NCI-H345 treated with DMSO at 0.1 percent for 48 hours (cell line): ENCODE data around the gene ACOT13.
"Not testable (repeated sequence)": the region's sequence is repeated elsewhere in the genome, so short reads cannot be mapped to it uniquely, and the experiment has no call there.

ENCODE experiments used
- DNase-seq: peaks from one replicate; lab custom pipeline; 2025; ENCODE audit not compliant: unreplicated experiment; lab: John Stamatoyannopoulos, UW

ACOT13 gene

DNA sequence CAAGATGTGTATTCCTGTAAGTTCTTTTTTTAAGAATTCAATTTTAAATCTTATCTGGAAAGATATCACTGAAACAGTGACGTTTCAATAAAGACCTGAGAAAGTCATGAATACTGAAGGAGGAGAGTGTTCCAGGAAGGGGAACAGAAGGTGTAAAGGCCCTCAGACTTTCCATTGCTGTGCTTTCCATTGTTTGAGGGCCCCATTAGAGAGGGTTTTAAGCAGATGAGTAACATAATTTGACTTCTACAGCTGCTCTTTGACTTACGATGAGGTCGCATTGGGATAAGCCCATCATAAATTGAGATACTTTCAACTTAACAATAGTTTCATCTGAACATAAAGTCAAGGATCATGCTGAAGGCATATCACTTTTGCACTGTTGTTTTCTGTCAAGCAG is 24.7 kb downstream of the ACOT13 start:
- no peak for DNase-seq

DNA sequence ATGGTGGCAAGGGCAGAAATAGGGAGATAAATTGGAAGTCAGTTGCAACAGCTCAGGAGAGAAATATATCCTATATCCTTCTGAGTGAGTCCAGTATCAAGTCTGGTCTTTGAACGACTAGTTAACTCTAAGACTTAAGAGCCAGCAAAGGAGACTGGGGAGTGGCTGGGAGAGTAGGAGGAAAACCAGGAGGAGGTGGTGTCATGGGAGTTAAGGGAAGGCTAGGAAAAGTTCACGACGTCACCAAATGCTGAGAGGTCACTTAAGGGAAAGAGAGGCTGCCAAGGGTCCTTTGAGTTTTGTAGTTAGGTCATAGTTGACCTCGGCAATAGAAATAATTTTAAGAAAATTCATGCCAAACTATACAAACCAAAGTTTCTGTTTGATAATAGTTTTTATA is 25.1 kb downstream of the ACOT13 start:
- no peak for DNase-seq

DNA sequence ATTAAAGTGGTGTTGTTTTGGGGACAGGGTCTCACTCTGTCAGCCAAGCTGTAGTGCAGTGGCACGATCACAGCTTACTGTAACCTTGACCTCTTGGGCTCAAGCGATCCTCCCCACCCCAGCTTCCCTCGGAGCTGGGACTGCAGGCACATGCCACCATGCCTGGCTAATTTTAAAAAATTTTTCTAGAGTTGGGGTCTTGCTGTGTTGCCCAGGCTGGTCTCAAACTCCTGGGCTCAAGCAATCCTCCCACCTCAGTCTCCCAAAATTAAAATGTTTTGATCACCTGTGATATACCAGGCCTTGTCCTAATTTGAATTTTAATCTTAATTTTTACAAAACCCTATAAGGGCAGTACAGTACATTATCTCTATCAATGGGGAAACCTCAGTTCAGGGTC is 25.5 kb downstream of the ACOT13 start:
- DNase-seq = no peak

DNA sequence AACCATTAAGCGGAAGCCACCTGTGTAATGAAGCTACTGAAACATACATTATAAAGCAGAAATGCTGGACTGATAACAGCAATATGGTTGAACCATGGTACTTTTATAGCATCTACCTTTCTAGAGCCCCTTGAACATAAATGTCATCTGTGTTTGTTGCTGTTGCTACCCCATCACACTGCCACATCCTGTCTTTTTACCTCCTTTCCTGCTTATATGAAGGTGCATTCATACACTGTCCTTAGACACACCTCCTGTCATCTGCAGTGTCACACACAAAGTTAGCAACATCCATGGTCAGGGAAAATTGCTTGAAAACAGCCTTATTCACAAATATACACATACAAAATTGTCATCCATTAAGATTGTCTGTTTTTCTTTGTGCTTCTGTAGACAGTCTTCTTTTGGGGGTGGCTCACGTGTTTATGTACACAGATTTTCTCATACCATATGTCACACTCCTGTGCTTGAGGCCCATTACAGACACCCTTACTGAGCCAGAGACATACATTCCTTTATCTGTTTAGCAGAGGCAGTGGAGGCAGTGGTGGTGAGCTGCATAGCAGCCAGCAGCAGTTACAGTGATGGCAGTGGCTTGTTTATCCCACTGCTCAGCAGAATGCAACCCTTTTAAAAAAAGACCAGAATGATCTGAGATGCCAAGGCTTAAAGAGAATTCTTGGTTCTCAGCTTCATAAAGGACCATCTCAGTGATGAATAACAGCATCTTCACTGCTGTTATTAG is 26.1 kb downstream of the ACOT13 start:
- DNase-seq = no peak

DNA sequence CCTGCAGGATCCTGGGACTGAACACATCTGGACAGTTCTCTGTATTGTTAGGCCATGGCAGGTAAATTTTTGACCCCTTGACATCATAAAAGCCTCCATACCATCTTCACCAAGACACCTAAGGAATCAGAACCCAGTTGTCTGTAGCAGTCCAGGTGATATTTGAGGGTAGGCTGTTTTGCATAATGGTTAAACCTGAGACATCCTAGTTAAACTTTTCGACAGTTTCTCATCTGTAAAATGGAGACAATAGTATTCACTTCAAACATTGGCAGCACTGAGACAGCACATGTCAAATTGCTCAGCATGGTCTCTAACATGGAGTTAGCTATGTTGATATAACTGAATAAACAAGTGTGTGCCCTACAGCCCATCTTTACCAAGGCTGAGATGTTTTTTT is 27.3 kb downstream of the ACOT13 start:
- DNase-seq = no peak

DNA sequence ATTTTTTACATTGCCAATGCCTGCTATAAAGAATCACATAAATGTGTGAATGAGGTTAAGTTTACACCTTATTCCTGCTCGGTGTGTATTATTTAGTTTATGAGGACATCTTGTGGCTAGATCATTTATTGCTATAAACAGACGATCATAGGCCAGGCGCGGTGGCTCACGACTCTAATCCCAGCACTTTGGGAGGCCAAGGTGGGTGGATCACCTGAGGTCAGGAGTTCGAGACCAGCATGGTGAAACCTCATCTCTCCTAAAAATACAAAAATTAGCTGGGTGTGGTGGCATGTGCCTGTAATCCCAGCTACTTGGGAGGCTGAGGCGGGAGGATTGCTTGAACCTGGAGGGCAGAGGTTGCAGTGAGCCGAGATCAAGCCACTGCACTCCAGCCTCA is 28.8 kb downstream of the ACOT13 start:
- DNase-seq = peak; percentile 45

DNA sequence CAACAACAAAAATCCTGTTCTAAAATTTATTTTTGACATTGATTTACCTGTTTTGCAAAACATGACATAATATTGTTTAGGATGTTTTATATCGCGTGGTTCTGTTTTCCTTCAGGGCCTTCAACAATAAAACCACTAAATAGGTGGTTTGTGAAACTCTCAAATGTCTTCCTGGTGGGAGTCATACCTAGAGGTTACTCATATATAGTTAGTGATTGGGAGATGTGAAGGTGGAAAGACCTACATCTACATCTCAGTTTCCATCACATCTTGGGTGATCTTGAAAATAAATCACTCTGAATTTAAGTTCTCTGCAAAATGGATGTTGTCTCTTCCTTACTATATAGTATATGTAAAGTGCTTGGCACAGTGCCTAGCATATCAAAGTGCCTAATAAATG is 29.2 kb downstream of the ACOT13 start:
- no peak for DNase-seq

DNA sequence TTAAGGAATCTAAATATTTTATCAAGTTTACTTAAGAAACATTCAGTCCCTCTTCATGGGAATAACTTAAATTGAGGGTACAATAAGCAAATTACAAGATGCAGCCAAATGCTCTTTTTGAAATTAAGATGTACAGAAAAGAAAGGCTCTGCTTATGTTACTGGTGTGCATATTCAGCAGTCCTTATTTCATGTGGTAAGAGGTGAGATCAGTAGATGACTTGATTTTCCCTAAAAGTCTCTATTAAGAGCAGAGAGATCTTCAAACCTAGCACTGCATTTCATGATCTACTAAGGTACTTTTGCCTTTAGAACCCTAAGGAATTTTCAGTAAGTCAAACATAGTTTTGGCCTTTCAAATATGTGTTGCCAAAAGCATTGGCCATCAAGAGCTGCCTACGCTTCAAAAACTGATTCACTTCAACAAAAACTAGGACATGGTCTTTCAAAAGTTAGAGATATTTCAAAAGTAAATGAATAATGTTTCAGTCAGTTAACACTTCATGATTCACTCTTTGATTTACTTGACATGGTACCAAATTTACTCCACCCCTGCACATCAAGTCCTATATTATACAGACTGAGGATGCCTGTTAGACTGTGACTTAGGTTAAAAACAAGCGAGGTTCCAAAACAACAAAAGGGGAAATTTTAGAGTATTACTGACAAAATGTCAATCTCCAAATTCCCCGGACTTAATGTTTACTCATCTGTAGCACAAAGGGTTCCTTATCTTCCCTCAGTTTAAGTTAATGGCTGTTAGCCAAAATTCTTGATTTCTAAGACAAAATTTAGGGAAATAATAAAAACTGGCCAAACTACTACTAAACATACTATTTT is 32.9 kb downstream of the ACOT13 start:
- DNase-seq = no peak

DNA sequence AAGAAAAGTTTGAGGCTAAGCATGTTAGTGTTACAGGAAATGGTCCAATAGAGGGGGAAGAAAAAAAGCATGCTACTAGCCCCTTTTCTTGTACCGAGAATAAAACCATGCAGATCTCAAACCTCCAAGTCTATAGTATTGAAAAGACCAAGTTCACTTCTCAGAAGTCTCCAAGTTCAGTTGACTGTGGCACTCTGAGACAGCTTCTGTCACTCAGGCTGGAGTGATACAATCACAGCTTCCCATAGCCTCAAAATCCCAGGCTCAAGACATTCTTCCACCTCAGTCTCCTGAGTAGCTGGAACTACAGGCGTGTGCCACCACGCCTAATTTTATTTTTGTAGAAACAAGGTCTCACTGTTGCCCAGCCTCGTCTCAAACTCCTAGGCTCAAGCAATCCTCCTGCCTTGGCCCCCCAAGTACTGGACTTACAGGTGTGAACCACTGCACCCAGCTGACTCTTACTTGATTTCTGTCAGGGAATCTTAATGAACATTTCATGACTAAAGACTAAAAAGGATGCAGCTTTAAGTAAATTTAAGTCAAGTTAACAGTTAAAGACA is 35.9 kb downstream of the ACOT13 start:
- DNase-seq = no peak

DNA sequence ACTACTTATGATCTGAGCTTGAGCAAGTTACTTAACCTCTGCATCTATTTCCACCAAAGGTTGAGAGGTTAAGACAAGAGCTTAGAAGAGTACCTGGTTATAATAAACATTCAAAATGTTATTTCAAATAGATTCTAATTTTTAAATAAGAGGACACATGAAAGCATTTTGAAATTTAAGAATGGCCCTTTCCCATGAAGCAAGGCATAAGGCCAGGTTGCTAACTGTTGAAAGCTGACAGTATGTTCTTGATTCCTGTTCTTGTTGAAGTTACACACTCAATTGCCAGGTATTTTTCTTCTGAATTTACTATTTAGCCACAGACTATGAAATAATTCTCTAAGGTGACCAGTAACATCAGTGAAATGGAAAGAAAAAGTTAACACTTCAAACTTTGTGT is 37.6 kb downstream of the ACOT13 start:
- DNase-seq = no peak

DNA sequence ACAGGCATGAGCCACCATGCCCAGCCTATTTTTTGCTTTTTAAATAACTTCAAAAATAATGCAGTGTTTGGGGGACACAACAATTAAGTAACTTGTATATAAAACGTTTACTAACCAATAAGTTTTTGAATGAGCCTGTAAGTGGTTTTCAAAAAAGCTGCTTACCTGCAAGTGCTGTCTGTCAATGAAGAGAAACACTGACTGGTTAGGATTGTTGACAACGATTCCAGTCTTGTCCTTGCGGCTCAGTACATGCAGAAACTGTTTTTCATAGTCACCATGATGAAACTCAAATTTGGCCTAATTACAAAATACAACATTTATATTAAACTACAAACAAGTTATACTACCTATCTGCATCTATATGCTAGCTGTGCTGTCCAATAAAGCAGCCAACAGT is 41.7 kb downstream of the ACOT13 start:
- DNase-seq = no peak

DNA sequence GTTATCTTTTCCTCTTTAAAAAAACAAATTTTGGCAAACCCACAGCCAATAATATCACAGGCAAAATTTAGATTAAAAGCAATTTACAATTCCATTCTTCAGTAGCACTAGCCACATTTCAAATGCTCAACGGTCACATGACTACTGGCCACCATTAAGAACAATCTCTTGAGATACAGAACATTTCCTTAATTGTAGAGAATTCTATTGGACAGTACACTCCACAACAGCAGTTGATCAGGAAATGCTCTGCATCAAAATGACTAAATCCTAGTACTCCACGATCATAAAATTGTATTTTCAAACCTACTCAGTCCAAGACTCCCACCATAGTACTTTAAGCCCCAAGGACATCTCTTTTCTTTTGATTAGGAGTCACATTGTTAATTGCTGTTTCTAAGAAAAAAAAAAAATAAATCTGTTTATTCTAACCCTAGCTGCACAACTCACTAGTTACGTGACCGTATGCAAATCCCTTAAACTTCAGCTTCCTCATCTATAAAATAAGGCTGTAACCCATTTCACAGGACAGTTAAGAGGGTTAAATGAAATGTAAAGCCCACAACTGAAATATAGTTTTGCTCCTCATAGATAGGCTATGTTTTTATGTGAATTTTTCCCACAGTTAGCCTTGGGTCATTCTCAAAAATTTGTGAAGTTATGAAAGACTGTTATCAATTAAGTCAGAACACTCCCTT is 42.3 kb downstream of the ACOT13 start:
- DNase-seq = no peak

DNA sequence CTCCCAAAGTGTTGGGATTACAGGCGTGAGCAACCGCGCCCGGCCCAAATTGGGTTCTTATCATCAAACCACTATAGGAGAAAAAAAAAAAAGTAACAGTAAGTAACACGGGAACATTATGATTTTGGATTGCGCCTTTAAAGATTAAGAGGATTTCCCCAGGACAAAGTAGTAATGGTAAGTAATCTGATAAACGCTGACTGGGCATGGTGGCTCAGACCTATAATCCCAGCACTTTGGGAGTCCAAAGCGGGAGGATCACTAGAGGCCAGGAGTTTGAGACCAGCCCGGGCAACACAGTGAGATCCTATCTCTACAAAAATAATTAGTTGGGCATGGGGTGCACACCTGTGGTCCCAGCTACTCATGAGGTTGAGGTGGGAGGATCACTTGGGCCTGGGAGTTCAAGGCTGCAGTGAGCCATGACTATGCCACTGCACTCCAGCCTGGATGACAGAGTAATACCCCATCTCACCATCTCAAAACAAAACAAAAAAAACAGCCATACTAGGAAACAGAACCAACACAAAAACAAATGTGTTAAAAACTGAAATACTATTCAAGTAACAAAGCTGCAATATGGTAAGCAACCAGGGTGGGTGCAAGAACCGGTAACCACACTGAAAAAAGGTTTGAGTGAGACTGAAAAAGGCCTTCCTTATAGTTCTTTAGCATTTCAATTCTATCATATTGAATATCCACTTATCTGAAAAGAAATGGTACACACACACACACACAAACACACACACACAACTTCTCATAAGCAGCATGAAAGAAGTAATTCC is 43.8 kb downstream of the ACOT13 start:
- no peak for DNase-seq

DNA sequence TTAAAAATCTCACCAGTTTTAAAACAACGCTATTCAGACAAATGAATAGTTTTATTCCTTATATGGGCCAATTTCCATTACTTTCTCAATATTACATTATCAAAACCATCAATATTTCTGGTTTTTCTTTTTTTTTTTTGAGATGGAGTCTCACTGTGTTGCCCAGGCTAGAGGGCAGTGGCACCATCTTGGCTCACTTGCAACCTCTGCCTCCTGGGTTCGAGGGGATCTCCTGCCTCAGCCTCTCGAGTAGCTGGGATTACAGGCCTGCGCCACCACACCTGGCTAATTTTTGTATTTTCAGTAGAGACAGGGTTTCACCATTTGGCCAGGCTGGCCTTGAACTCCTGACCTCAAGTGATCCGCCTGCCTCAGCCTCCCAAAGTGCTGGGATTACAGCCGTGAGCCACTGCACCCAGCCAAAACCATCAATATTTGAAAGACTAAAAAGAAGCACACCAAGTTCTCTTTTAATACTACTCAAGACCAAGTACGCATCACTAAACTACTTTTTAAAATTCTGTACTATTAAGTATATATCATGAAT is 49.8 kb downstream of the ACOT13 start:
- DNase-seq = not testable (repeated sequence)

DNA sequence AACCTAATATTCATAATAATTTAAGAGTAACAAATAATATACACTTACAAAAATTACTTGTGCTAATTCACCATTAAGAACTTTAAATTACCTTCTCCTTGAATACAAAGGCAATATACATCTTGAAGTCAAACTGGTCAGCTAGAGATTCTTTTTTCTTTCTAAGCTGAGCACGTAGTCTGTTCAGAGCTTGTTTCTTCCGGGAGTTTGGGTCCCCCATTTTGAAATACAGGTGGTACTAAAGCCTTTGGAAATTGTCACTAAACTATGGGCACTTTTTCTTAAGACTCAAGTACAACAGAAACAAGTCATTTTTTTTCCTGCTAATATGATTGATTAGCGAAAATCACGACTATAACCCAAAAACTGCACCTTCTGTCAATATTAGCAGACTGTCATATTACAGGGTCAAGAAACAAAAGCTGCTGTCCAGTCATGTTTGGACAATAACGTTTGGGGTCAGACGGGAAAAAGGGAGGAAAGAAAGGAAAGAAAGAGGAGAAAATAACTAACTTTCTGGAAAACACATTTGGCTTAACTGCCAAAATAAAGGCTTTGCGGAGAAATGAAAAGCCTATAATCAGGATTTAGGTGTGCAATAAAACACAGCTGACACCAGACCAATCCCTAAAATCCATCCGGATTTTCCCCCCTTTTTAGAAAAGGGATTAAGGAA is 51.7 kb downstream of the ACOT13 start:
- no peak for DNase-seq

DNA sequence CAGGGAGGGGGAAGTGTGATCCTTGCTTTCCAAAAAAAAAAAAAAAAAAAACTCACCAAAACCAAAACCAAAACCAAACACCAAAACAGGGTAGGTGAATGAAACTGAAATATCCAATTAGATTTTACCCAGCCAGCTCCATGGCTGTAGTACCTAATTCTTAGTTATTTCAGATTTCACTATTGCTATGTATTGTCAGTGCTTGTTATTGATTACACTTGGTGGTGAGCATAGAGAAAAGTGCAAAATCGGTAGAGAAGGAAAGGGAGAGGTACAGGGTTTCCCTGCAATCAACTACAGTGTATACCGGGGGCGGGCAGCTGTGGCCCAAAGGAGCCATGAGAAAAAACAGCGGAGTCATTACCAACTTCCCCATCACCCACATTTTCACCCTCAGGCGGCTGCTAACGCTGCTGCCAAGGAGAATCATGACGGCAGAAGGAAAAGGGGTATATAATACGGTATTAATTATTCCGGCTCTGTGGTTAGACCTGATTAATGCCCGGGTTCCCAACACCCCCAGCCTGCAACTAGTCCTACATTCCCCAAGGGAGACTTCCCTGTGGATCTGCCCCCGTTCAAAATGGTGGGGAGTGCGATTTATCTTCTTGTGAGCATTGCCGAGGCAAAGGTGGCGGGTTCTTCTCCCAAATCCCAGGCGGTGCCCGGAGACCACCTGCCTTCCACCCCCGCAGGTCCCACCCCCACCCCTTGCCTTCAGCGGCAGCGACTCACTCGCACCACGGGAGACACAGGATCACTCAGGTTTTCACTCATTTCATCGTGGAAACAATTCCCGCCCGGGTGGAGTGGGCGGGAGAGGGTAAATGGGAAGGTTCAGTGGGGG is 52.5 kb downstream of the ACOT13 start, which contains the start of gene C6orf62:
Gene C6orf62 (minus strand): TSS at position 30 of the 847 bp plus-strand sequence. CDS start 486 bp downstream, outside the sequence.
- no peak for DNase-seq

DNA sequence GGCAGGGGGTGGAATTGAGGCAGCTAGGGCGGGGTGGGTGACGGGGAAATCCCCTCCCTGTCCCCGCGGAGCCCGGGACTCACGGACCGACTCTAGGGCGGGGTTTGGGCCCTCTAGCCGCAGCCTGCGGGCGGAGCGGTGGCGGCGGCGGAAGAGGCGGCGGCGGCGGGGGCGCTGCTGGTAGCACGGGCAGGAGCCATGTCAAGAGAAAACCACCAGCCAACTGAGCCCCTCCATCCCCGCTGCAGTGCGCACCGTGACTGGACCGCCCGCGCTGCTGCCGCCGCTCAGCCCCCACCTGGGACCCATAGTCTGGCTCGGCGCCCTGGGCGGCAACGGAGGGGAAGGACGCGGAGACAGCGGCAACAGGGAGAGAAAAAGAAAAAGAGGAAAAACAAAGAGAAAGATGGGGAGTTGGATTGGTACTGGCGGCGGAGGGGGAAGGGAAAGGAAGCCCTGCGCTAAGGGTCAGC is 53.3 kb downstream of the ACOT13 start:
- DNase-seq = no peak

DNA sequence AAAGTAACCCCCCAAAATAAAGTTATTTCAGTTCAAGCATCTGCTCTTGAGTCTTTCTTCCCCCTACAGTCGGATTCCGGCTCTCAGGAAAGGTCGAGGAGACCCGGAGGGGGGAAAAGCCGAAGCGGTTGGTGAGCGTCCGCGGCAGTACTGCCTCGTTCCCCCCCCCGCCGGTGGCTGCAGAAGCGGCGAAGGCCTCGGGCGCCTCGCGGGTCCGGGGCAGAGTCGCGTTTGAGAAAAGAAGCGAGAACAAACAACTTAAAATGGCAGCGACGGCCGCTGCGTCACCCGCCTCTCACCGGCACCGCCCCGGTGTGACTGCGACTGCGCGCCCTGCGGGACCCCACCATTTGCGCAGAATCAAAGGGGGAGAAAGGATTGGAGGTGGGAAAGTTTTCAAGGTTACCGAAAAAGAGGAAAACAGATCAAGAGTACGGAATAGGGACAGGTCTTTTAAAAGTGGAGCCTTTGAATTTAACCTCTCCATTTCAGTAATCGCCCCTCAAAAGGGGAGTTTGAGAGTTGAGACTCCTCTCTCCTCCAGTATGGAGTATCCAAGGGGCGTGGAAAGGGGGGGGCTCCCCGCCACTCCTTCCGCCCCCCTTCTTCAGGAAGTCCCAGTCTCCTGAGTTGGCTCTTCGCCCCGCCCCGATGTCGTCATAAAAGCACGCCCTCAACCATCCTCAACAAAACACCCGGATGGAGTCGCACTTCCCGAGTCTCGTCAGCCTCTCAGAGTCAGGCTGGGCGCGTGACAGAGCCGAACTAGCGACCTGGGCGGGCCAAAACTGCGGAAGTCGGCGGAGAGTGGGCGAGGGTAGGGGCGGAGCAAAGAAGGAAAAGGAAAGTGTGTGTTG is 54.0 kb downstream of the ACOT13 start:
- DNase-seq = peak; percentile 98
